ENCODE results near the gene EPB41L4A.

DNA sequence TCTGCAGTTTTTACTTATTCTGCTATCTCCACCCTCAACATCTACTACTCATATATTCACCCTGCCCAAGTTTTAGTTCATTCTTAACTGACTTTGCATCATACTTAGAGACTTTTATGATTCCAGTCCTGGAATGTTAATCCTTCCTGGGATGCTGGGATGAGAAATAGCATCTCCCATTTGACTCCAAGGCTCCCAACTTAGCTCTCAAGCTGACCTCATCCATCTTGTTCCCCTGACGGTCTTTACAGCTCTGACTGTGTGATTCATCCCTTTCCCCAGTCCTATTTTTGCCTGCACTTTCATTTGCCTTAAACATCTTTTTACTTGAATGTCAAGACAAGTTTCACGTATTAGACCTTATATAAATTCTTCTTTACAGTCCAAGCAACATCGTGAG lies 297.8 kb downstream of the EPB41L4A start:
- TF ChIP-seq, protein P1, sequence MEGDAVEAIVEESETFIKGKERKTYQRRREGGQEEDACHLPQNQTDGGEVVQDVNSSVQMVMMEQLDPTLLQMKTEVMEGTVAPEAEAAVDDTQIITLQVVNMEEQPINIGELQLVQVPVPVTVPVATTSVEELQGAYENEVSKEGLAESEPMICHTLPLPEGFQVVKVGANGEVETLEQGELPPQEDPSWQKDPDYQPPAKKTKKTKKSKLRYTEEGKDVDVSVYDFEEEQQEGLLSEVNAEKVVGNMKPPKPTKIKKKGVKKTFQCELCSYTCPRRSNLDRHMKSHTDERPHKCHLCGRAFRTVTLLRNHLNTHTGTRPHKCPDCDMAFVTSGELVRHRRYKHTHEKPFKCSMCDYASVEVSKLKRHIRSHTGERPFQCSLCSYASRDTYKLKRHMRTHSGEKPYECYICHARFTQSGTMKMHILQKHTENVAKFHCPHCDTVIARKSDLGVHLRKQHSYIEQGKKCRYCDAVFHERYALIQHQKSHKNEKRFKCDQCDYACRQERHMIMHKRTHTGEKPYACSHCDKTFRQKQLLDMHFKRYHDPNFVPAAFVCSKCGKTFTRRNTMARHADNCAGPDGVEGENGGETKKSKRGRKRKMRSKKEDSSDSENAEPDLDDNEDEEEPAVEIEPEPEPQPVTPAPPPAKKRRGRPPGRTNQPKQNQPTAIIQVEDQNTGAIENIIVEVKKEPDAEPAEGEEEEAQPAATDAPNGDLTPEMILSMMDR (IDR thresholded peaks at IDR 0.05), result no peak
- no peak for TF ChIP-seq POLR2A (IDR thresholded peaks at IDR 0.05)
